ENCODE results near the gene TRIO.

The TRIO gene

DNA sequence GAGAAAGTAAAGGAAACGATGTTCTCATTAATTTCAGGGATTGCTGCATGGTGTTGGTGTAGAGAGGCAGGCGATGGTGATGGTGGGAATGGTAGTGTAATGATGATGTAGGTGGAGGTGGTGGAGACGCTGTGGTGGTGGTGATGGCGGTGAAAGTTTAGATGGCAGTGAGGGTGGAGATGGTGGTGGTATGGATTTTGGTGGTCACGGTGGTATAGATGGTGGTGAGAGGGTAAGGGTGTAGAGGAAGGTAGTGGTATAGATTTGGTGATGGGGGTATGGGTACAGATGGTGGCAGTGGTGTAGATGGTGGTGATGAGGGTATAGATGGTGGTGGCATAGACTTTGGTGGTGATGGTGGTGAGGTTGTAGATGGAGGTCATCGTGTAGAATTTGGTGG is 259.3 kb downstream of the TRIO start:
- no peak for DNase-seq

DNA sequence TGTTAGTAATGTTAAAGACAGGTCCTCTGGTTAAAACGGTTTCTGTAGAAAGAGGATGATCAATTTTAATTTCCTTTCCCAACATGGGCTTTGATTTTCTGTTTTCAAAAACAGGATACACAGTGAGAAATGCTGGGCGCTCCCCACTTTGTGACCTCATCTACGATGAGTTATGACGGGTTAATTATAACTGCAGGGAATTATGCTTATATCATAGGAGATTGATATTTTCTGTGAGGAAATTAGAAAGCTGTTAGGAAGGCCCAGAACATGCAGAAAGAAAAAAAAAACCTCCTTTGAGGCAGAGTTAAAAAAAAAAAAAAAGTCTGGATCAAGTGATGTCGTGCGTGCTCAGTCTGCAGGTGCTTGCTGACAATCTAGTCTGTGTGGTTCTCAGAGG is 261.6 kb downstream of the TRIO start:
- no peak for DNase-seq

DNA sequence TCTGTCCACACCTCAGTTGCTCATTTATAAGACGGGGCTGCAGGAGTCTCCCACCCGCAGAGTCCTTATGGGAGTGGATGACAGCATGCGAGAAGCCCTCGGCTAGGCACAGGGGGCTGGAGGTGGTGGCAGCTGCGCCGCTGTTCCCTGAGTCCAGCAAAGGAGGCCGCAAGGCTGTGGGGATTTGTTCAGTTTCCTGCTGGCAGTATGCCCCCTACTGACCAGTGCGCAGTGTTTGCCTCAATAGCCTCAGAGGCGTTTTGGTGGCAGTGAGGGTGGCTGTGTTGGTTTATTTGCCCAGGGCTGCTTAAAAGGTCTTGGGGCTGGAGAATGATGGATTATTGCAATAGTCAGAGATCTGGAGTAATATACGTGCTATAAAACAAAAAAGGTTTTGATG is 262.1 kb downstream of the TRIO start:
- DNase-seq: no peak

DNA sequence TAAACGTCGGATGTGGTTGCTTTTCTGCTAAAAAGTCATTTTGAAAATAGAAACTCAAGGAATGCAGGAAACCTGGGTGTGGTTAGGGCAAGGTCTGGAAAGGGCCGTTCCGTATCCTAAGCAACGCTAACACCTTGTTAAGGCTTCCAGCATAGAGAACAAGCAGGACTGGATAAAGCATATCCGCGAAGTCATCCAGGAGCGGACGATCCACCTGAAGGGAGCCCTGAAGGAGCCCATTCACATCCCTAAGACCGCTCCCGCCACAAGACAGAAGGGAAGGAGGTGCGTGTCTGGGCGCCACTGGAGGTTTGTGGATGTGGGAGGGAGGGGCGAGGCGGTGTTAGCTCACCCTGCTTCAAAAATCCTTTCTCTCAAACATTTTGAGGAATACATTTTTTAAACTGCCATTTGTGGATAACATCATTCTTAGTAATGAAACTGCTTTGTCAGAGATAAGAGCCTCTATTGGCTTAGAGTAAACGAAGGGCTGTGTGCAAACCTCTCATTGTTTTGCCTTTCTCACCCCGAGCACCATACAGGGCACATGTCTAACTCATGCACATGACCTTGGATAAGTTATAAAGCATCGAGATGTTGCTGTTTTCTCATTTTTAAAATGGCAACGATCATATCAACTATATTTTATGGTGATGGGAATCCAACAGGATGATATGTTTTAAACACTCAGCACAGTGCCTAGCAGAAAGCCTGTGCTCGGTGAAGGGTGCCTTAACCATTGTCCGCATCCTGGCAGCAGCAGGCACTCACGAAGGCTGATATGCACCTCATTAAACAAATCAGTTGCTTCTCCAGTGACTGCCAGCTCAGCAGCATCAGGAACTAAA is 262.8 kb downstream of the TRIO start:
- no peak for DNase-seq

DNA sequence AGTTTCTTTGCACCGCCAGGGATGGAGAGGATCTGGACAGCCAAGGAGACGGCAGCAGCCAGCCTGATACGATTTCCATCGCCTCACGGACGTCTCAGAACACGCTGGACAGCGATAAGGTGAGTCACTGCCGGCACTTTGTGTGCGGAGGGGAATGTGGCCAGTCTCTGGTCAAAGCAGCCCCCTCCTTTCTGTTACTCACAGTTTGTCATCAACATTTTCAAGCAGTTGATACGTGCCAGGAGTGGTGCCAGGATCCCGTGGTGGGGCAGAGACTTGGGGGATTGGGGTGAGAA is 263.4 kb downstream of the TRIO start:
- no peak for DNase-seq

DNA sequence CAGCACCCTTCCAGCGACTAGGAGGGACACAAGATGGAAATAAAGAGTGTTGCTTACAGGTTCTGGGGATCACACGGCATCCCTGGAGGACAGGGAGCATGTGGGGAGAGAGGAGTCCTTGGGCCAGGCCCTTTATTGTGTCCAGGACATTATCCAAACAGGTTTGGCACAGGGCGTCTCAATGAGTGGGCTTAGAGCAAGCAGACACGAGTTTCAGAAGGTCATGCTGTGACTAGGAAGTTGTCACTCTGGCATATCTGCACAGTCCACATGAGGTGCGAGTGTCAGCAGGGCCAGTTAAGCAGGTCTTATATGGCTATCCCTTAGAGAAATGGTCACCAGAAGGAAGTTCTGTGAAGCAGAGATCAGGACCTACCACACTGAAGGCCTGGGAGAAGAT is 263.9 kb downstream of the TRIO start:
- DNase-seq: no peak

DNA sequence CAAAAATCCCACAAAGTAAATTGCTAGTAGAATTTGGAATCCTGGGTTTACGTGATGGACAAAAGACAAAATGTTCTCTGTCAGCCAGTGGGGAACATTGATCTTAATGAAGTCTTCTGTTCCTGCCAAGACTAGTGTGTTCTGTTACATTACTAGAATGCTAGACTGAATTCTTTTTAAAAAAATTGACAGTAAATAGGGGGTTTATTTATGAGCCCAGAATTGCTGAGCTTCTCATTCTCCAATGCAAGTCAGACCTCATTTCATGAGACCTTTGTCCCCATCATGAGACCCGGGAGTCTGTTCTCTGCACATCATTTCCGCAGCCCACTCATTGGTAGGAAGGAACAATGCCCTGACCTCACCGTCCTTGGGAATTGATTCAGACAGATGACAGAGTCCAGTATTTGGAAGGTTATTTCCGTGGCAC is 264.6 kb downstream of the TRIO start:
- DNase-seq: no peak

DNA sequence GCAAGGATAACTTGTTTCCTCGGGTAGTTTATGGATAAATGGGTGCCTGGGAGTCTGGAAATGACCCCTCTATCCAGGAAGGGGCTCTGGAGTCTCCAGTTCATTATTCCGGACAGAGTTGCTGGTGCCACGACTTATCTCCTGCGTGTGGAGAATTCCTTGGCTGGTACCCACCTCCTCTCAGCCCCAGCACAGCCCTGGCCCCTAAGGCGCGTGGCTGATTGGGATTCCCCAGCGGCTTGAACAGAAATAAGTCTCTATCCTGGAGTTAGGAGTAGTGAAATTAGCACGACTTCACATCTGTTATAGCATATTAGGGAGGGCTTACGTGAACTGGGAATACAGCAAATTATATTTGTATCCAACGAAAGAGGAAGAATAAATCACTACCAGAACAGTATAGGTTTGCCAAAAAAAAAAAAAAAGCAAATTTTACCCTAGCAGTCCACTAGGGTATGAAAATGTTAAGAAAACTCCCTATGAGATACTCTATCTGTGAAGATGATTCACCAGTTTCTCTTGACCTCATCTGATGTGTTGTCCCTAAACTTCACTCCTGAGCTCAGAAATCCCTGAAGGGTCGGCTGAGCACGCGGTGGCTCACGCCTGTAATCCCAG is 265.9 kb downstream of the TRIO start:
- DNase-seq: no peak

DNA sequence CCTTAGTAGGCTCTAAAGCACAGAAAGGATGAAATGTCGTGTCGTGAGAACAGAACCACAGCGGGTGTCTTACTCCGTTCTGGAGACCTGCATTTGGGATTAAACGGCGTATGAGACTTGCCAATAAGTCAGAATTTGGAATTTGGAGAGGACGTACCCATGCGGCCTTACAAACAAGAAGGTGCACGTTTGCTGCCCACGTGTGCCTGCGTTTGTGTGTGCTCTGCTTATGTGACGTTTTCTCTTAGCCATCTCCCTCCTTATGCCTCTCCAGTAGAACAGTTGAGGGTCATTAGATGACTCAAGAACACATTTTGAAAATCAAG is 266.9 kb downstream of the TRIO start:
- DNase-seq: no peak

DNA sequence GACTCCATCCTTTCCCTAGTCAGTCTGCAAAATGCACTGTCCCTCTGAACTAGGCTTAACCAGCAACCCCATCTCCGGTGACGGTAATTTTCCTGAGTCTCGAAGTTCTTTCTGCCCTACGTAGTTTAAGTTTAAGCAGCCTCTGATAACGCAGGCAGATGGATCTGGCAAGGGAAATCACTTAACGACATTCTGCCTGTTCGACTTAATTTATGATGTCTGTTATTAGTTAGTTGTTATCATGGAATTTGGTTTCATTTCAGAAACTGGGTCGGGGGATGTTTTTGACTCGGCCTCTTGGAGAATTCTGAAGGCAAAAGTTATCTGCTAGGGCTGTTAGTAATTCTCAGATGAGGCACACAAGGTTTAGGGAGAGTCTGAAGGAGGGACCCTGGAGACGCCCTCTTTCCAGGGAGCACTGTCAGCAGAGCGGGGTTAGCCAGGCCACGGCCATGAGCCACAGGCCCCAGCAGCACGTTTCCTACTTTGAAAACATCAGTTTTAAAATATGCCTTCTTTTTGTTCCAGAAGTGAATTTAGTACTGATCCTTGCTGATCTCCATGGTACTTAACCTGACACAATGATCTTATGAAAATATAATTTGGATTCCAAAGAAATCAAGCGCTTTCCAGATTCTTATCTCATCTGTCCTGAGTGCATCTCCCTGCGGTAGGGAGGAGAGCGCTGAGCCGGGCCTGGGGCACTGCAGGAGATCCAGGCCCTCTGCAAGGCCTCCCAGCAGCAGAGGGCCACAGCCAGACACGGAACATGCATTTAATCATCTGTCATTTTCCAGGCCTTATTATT is 267.5 kb downstream of the TRIO start:
- DNase-seq: no peak

DNA sequence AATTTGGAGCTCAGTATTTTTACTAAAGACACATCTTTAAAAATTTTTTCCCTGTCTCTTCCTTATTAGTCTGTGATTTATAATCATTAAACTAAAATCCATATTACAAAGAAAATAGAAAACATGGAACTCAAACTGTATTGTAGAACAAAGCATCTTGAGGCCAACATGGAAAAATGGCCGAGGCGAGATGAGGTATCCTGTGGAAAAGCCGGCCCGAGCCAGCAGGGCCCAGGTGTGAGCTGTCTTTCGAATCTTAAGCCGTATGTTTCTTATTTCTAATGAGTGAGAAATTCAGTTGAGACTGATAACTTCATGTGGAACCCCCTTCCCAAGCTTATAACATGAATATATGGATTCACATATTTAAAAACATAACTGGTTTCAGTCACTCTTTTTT is 268.1 kb downstream of the TRIO start:
- DNase-seq: no peak

DNA sequence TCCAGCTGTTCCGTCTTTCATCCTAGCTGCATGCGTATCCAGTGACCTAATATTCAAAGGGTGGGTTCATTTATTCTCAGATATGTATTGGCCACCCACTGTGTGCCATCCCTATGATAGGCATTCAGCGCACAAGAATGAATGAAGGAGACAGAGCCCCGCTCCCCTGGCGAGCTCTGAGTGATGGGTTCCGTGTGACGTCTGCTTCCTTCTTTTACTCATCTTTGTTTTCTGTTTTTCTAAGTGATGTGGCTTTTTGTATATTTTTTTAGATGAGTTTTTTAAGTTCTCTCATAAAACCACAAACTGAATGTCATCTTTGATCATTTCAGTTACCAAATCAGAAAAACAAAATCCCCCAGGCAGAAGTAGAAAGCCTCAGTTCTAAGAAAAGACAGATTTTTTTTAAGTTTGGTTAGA is 270.2 kb downstream of the TRIO start:
- no peak for DNase-seq

DNA sequence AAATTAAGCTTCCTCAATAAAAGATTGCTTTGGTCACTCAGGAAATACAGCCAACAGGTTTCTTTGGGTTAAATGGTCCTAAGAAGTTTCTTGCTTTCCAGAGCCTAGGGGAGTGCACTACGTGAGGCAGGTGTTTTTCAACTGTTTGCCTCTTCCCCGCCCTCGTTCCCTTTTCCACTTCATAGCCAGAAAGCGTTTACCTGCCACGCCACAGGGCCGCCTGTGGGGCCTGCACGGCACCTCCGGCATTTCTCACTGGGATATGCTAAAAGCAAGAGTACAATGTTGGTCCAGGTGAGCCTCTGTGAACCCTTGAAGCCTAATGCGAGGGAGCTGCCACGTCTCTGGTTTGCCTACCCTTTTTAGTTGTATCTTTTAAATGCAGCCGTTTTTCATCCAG is 270.9 kb downstream of the TRIO start:
- DNase-seq: no peak

DNA sequence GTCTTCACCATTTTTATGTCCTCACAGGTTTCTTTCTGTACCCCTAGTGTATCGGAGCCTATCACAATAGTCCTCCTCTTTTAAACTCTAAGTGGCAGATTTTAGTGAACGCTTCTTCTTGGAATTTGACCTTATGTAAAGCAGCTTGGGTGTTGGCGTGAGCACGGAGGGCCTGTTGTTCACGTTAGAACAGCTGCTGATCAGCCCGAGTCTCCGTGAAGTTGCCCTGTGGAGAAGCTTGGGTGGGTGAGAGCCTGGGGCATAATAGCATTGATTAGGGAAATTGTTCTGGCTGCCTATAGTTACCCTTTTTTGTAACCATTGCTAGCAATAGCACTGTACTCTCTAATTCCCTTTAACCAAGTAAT is 271.5 kb downstream of the TRIO start:
- DNase-seq: no peak

DNA sequence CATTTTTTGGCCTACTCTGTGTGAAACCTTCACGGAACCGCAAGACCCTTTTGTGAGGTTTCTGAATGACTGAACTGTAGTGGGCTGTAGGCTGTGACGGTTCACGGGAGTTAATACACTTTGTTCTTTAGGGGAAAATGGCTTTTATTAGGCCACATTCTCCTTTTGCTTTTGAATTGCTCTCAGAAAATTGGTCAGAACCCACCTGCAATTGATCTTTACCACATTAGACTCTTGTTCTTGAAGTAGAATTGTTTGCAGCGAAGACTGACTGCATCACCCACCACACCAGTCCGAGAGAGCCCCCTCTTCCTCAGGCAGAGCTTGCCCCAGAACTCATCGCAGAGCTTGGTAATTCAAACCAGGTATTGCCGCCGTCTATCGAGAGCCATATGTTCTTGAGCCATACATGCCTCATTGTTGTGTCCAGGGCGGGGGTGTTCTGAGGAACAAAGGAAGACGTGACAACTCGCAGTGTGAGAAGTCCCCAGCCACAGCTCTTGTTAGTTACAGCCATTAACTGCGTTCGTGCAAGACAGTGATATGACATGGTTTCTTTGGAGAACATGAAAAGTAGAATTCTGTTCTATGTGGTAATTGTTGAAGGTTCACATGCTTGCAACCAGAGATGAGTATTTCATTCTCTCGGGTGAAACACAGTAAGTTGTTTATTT is 272.0 kb downstream of the TRIO start:
- no peak for DNase-seq

DNA sequence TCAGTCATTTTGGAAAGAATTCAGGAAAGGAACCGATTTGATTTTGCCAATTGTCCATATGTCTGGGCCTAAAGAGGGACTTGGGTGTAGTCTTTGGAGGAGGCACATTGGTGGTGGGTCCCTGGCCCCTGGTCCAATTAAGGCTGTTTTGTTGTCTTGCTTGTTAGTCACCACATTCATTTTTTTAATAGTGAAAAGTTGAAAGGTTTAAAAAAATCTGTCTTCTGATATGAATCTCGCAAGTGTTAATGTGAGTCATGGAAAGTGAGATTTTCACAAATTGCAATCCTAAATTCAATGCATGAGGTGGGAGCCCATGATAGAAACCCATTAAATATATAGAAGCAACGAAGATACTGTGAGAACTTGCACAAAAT is 272.5 kb downstream of the TRIO start:
- no peak for DNase-seq

DNA sequence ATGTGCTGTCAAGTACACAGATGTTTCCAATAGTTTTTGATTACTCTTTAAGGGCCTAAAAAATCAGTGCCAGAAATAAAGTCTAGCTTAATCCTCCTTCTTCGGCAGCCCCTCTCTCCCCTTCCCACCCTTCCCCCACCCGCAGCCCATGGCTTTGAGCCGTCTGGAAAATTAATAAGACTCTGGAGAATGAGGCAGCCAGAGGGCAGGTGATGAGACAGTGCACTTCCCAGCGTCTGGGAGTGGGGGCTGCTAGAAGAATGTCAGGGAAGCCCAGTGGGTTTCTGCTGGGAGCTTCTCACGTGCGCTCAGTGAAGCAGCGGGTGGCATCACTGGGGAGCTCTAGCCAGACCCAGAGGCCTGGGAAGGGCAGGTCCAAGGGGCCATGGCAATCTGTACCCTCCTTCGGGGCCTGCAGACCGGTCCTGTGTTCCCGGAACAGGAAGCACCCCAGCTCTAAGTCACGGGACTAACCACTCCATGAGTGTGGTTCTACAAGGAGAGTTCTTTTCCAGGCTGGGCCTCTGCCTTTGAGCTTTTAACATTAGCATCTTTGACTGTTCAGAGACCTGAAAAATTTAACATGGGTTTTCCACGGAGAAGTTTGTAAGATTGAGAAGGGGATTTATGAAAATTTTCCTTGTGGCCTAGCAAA is 273.6 kb downstream of the TRIO start:
- no peak for DNase-seq

DNA sequence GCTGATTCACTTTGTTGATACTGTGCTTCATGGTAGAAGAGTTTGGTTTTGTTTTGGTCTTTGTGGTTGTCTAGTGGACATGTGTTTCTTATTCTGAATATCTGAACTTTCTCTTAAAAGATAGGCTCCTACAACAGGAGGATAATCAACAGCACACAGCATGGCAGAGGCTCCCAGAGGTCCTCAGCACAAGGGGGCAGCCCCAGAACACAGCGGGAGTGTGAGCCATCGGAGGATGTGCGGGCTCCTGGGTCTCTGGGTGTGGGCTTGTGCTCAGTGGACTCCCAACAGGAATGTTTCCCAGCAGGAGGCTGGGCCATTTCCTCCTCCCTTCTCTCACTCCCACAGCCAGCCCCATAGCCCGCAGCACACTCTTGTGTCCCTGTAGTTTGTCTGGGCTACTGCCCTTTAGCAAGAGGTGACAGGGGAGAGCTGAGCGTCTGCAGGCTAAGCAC is 274.2 kb downstream of the TRIO start:
- no peak for DNase-seq

DNA sequence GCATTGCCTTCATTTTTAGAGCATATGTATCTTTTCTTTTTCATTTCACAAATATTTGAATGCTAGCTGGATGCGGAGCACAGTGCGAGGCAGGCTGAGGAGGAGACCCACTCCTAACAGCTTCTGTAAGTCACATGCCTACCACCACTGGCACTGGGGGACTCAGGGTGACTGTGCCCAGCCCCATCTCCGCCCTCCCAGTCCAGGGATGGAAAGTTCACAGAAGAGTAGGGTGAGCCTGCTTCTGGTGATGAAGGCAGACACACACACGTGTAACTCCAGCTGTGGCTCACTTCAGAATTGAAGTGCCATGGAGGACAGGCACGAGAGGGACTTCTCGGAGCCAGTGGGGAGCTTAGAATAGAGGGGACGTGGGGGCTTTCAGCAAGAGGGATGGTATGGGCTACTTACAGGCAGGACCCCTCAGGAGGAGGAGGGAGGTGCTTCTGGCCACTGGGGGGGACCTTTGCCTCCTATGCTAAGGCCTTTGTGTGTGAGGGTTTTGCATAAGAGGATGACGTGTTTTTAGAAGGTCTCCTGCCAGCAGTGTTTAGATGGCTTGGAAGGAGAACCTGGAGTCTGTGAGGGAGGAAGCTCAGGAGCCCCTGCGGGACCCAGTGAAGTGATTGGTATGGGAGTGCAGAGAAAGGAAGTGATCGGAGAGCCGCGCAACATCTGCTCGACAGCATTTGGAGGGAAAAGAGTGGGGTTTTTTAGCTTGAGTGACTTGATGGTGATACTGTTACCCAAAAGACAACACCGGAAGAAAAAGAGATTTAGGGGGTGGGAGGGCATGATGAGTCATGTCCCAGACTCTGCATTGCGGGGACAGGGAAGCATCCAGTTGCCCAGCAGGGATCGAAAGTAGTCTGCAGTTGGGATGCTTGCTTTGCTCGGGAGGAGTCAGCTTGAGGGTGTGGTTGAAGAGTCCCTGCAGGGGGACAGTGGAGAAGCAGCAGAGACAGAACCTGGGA is 274.9 kb downstream of the TRIO start:
- DNase-seq: no peak

DNA sequence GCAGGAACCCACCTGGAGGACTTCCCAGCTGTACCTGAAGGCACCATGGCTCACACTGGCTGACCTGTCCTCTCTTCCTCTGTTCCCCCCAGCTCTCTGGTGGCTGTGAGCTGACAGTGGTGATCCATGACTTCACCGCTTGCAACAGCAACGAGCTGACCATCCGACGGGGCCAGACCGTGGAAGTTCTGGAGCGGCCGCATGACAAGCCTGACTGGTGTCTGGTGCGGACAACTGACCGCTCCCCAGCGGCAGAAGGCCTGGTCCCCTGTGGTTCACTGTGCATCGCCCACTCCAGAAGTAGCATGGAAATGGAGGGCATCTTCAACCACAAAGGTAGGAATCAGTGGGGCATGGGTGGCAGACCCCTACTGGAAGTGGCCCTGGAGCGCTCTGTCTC is 276.5 kb downstream of the TRIO start:
- DNase-seq: no peak

DNA sequence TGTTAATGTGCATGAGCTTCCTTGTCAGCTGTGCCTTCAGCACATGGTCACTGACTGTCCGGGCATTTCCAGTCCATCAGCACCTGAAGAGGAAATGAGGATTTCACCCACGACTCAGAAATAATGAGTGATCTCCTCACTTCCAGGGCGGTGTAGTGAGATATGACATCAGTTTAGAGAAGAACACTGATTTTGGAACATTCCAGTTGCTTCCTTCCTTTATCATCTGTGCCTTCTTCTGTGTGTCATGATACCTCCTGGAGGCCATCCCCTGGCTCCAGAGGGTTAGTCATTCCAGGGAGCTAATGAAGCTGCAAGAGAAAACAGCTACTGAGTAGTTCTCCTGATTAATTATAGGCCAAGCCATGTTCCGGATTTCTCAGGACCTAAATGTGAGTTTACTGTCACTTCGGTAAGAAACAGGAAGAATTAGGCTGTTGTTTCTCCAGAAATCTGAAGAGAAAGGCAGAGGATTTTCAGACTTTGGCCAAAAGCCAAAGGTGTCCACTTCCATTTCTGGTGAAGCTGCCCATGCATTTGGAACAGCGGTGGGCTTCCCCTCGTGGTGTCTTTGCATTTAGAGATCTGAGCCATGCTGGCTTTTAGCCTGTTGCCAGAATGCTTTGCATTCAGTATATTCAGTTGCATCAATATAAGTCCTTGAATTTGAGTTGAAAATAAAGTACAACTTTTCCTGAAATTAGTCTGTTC is 277.1 kb downstream of the TRIO start:
- no peak for DNase-seq

Measured in cortex of kidney (tissue), 1 donor.